Spleen (tissue), 7 donors: ENCODE results near the gene ANKS1B.

Experiments
- POLR2A ChIP-seq, 3 donors: fragments of 450-650 bp; IDR thresholded peaks; one replicate each; pipeline ENCODE4 v1.5.1; 2017; ENCODE audit warnings: antibody characterized with exemption in 3 of 3, mild to moderate bottlenecking in 1 of 3
- POLR2AphosphoS5 ChIP-seq, 3 donors: sonication (generic); formaldehyde crosslinking; IDR thresholded peaks; one replicate each; pipeline ENCODE4 v1.5.1; 2017; ENCODE audit warnings: antibody characterized with exemption in 3 of 3
- TF ChIP-seq, protein P1 (sequence below), 11 experiments: fragments of 200-600 bp in 7 of 11; fragments of 450-650 bp in 4 of 11; sonication (generic) in 4 of 11; IDR thresholded peaks in 8 of 11; conservative IDR thresholded peaks in 3 of 11; 1 replicate in 7 of 11; 2 replicates in 4 of 11; pipeline versions ENCODE4 v1.4.0 to v1.8.0; 2016 to 2021; ENCODE audit warnings: antibody characterized with exemption in 11 of 11, inconsistent platforms in 4 of 11, mild to moderate bottlenecking in 1 of 11
- donor health status: DM: no; HTN: no; CAD: no; lungs with moderate emphysema.
- donor health status: DM: no; HTN: no; CAD: no.
- donor health status: DM: no; HTN: no; CAD: no.

DNA sequence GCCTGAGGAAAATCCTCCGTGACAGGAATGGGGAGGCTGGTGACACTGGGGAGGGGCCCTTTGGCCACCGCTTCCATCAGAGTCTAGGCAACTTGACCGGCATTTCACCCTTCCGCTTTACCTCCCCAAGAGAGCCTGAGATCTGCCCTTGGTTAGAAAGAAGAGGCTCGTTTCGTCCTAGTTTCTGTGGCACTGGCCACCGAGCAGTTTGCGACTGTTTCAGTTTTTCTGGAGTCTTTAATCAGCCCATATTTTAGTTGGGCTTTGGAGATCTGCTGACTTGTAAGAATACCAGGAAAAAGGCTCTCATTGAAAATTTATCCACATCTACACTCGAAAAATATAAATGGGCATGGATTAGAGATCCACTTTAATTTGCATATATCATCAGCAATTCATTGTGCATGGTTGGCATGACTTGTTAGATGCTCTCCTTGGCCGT, 414 bp upstream of the ANKS1B start:
- TF ChIP-seq, protein P1, sequence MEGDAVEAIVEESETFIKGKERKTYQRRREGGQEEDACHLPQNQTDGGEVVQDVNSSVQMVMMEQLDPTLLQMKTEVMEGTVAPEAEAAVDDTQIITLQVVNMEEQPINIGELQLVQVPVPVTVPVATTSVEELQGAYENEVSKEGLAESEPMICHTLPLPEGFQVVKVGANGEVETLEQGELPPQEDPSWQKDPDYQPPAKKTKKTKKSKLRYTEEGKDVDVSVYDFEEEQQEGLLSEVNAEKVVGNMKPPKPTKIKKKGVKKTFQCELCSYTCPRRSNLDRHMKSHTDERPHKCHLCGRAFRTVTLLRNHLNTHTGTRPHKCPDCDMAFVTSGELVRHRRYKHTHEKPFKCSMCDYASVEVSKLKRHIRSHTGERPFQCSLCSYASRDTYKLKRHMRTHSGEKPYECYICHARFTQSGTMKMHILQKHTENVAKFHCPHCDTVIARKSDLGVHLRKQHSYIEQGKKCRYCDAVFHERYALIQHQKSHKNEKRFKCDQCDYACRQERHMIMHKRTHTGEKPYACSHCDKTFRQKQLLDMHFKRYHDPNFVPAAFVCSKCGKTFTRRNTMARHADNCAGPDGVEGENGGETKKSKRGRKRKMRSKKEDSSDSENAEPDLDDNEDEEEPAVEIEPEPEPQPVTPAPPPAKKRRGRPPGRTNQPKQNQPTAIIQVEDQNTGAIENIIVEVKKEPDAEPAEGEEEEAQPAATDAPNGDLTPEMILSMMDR (IDR thresholded peaks at IDR 0.05 in 8 of 11, conservative IDR thresholded peaks at IDR 0.05 in 3 of 11) = no peak
- no peak for TF ChIP-seq POLR2A (IDR thresholded peaks at IDR 0.05)
- TF ChIP-seq POLR2AphosphoS5 (IDR thresholded peaks at IDR 0.05) = no peak
